CD8-positive, alpha-beta memory T cell (primary cell): ENCODE results near the gene ZNF136. TPM values are rescaled to one million over a fixed set of nuclear protein-coding genes. Genes with fewer than 3 reads are reported as not detected.

Source experiments
- CTCF ChIA-PET: fragments of 350-600 bp; sonication (Branson Sonifier 250); formaldehyde crosslinking; loops from one replicate; lab custom pipeline; 2021; ENCODE audit warnings: antibody characterized with exemption; lab: Charles Lee
- POLR2A ChIA-PET: fragments of 350-600 bp; sonication (Branson Sonifier 250); formaldehyde crosslinking; loops from one replicate; lab custom pipeline; 2021; ENCODE audit warnings: antibody characterized with exemption; lab: Charles Lee
- DNase-seq, 5 donors: peaks; one replicate each; pipeline versions ENCODE4 v3.0.0 to v3.0.0-alpha.2; 2020 to 2022; ENCODE audit warnings: mixed read lengths in 1 of 5
- H3K27ac ChIP-seq: one replicate; pipeline ENCODE4 v1.7.0; 2013; ENCODE audit warnings: low read depth, mild to moderate bottlenecking, low read length, moderate library complexity
- H3K27me3 ChIP-seq: 2 replicates; pipeline ENCODE4 v1.7.0; 2013; ENCODE audit warnings: low read length, mild to moderate bottlenecking; ENCODE audit not compliant: insufficient read depth, poor library complexity, severe bottlenecking
- H3K36me3 ChIP-seq: 2 replicates; pipeline ENCODE4 v1.7.0; 2013; ENCODE audit warnings: mild to moderate bottlenecking, low read length, moderate library complexity; ENCODE audit not compliant: insufficient read depth
- H3K4me1 ChIP-seq: 2 replicates; pipeline ENCODE4 v1.7.0; 2013; ENCODE audit warnings: mild to moderate bottlenecking, low read length, moderate library complexity; ENCODE audit not compliant: insufficient read depth
- H3K4me3 ChIP-seq: 2 replicates; pipeline ENCODE4 v1.7.0; 2013; ENCODE audit warnings: mild to moderate bottlenecking, low read length
- H3K9me3 ChIP-seq: 2 replicates; pipeline ENCODE4 v1.7.0; 2013; ENCODE audit warnings: mild to moderate bottlenecking, low read length
- H3K27ac Mint-ChIP-seq, 8 donors: one replicate each; pipeline ENCODE4 v1.8.0; 2020 to 2021; ENCODE audit warnings: mixed read lengths in 8 of 8, mild to moderate bottlenecking in 6 of 8, inconsistent platforms in 3 of 8, moderate library complexity in 3 of 8
- H3K27me3 Mint-ChIP-seq, 2 donors: one replicate each; pipeline ENCODE4 v1.8.0; 2020 to 2021; ENCODE audit warnings: mixed read lengths in 2 of 2, mild to moderate bottlenecking in 1 of 2, moderate library complexity in 1 of 2
- H3K36me3 Mint-ChIP-seq, 3 donors: one replicate each; pipeline ENCODE4 v1.8.0; 2020 to 2021; ENCODE audit warnings: mixed read lengths in 3 of 3, inconsistent platforms in 1 of 3, mild to moderate bottlenecking in 1 of 3
- H3K4me1 Mint-ChIP-seq, 3 donors: one replicate each; pipeline ENCODE4 v1.8.0; 2020 to 2021; ENCODE audit warnings: mixed read lengths in 3 of 3, inconsistent platforms in 1 of 3, mild to moderate bottlenecking in 1 of 3
- H3K4me3 Mint-ChIP-seq, 7 donors: one replicate each; pipeline ENCODE4 v1.8.0; 2020 to 2021; ENCODE audit warnings: mixed read lengths in 7 of 7, mild to moderate bottlenecking in 6 of 7, moderate library complexity in 4 of 7, inconsistent platforms in 2 of 7
- H3K9me3 Mint-ChIP-seq, 5 donors: one replicate each; pipeline ENCODE4 v1.8.0; 2020 to 2022; ENCODE audit warnings: mixed read lengths in 5 of 5, mild to moderate bottlenecking in 3 of 5, moderate library complexity in 2 of 5, inconsistent platforms in 1 of 5
- polyA plus RNA-seq: library from polyadenylated mRNA; unstranded; fragments of 300-500 nt; fragmentation: Illumina TruSeq; gene quantifications from one replicate; pipeline ENCODE4 v1.2.3, GENCODE V29; 2021
- total RNA-seq, 2 experiments: library from RNA; stranded (reverse); gene quantifications; one replicate each; pipeline ENCODE4 v1.2.3, GENCODE V29; 2021

Gene ZNF136
- total and polyA plus RNA-seq, 3 experiments from 2014 or later = 13.0 to 17.4 (median 16.0) TPM

GRCh38 chr19:12139885-12140544 is 22.9 kb upstream of the ZNF136 start, which contains the start of gene ZNF20:
Gene ZNF20 (minus strand): TSS chr19:12140350. CDS start chr19:12140182, 168 bp downstream.
- H3K36me3 Mint-ChIP-seq = peaks cover 10 to 23% (median 21%) of the 10 kb centered on the region in 3 donors
- peak within 1 kb of the TSS; percentile 83 to 94 (median 89) for H3K4me3 Mint-ChIP-seq
- Histone ChIP-seq H3K4me3 (peak within 1 kb of the TSS; percentile 67), H3K4me1 (peaks cover 22% of the 10 kb centered on the region), H3K27ac (peak within 1 kb of the TSS; percentile 48), H3K36me3 (peaks cover 6% of the 10 kb centered on the region), H3K9me3 (no peaks in the 10 kb centered on the region), H3K27me3 (no peaks in the 10 kb centered on the region)
- CTCF ChIA-PET = interaction anchor here (0.9 to 5.4 kb wide), 18 partner anchors 15 to 342 kb away, joined by 3 to 43 read pairs (median 7); partner anchors contain the start of genes ZNF136, ZNF491, ZNF700 and ZNF763
- H3K9me3 Mint-ChIP-seq = peaks cover 0 to 16% (median 5%) of the 10 kb centered on the region in 5 donors
- peak within 1 kb of the TSS; percentile 57 to 95 (median 83) for H3K27ac Mint-ChIP-seq
- POLR2A ChIA-PET = interaction anchor here (0.9 kb wide), 1 partner anchor 342 kb away, joined by 4 read pairs; no protein-coding TSS in a partner anchor
- DNase-seq = peak; percentile 79 to 91 (median 86)
- H3K4me1 Mint-ChIP-seq = peaks cover 33 to 41% (median 40%) of the 10 kb centered on the region in 3 donors
- no peaks in the 10 kb centered on the region for H3K27me3 Mint-ChIP-seq

DNA sequence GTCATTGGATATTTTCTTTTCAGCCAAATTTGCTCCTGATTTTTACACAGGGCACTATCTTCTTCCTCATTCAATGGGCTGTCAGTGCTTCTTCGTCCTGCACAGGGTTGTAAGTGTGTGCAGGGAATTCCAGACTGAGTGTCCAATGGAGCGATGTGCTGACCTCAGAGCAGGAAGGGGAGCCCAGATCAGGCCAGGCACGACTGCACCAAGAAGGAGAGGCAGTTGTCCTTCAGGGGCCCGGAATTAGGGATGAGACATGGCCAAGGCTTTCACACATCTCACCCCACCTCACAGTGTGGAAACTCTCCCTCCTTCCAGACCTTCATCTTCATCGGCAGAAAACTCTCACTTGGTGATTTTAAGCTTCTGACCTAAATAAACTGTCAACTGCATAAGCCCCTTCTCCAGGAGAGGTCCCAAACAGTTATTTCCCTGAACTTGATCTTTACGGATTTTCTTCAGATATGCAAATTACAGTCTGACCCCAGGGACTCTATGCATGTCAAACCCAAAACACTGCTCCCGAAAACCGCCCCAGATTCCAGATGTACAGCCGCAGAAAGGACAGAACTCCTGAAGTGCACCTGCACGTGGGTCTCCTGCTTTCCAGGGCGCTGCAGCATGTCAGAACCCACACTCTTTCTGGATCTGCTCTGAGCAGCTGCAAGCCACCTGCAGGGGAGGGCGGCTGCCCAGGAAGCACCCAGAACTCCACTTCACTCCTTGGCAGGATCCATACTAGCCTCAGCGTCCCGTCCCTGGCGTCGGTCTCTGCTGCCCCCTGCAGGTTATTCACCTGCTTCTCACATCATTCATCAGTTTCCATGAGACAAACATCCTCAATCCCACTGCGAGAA is 22.1 kb upstream of the ZNF136 start:
- ChIA-PET POLR2A (interaction anchor here (0.9 kb wide), 1 partner anchor 343 kb away, joined by 4 read pairs; no protein-coding TSS in a partner anchor), CTCF (interaction anchor here (0.9 to 5.4 kb wide), 22 partner anchors 16 to 343 kb away, joined by 3 to 43 read pairs (median 6); partner anchors contain the start of genes ZNF136, ZNF439, ZNF491 and ZNF563)
- H3K9me3 Mint-ChIP-seq = peaks cover 7 to 18% (median 9%) of the 10 kb centered on the region in 5 donors
- H3K27ac ChIP-seq = peak overlapping the region; percentile 48
- peaks cover 2% of the 10 kb centered on the region for H3K36me3 ChIP-seq
- H3K36me3 Mint-ChIP-seq = peaks cover 9 to 23% (median 22%) of the 10 kb centered on the region in 3 donors
- H3K4me3 ChIP-seq = peak overlapping the region; percentile 67
- DNase-seq = peak; percentile 73 to 89 (median 80)
- H3K27me3 Mint-ChIP-seq = no peaks in the 10 kb centered on the region
- H3K4me1 ChIP-seq = peaks cover 22% of the 10 kb centered on the region
- H3K9me3 ChIP-seq = peaks cover 5% of the 10 kb centered on the region
- peaks cover 33 to 41% (median 40%) of the 10 kb centered on the region in 3 donors for H3K4me1 Mint-ChIP-seq
- peak overlapping the region; percentile 1 to 92 (median 76) for H3K27ac Mint-ChIP-seq
- H3K4me3 Mint-ChIP-seq = peak overlapping the region; percentile 83 to 94 (median 89)
- H3K27me3 ChIP-seq = no peaks in the 10 kb centered on the region

GRCh38 chr19:12141405-12141736 is 21.5 kb upstream of the ZNF136 start:
- no peaks in the 10 kb centered on the region for H3K27me3 Mint-ChIP-seq
- peaks cover 10 to 21% (median 11%) of the 10 kb centered on the region in 5 donors for H3K9me3 Mint-ChIP-seq
- Histone ChIP-seq H3K27ac (no peak overlapping the region), H3K36me3 (peaks cover 8% of the 10 kb centered on the region), H3K4me1 (peaks cover 22% of the 10 kb centered on the region), H3K4me3 (peak overlapping the region; percentile 67), H3K27me3 (no peaks in the 10 kb centered on the region), H3K9me3 (peaks cover 5% of the 10 kb centered on the region)
- ChIA-PET POLR2A (no interaction called here), CTCF (interaction anchor here (0.7 to 5.4 kb wide), 18 partner anchors 17 to 343 kb away, joined by 3 to 43 read pairs (median 6); partner anchors contain the start of genes ZNF136, ZNF439, ZNF491 and ZNF563)
- peak overlapping the region; percentile 83 to 94 (median 89) for H3K4me3 Mint-ChIP-seq
- peaks cover 14 to 27% (median 25%) of the 10 kb centered on the region in 3 donors for H3K36me3 Mint-ChIP-seq
- H3K4me1 Mint-ChIP-seq = peaks cover 33 to 41% (median 40%) of the 10 kb centered on the region in 3 donors
- DNase-seq = no peak
- peak overlapping the region in 2 of 8 donors; percentile 57 to 61 for H3K27ac Mint-ChIP-seq

GRCh38 chr19:12145348-12145747 is 17.5 kb upstream of the ZNF136 start:
- H3K4me1 Mint-ChIP-seq = peaks cover 10 to 15% (median 11%) of the 10 kb centered on the region in 3 donors

DNA sequence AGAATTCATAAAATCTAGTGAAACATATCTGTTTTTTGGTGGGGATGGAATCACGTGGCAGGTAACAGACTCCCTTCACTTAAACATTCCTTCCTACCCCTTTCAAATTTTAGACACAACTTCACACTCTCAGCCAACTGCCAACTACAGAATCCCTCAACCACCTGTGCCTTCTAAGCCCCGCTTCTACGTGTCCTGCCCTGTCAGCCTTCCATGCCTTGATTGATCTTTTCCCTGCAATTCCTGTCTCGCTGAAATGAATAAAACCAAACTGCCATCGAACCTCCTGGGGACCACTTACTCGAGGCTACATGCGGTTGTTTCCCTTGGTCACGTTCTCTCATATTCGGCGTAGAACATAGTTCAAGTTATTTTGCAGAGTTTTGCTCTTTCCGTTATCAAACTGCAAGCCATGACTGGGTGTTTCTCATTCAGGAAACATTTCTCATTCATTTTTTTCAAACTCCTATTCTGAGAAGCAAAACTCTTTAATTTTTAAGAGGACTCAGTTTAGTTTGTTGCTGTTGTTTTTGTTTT is 7.5 kb upstream of the ZNF136 start:
- peak overlapping the region; percentile 82 to 93 (median 86) for H3K4me3 Mint-ChIP-seq
- DNase-seq = no peak
- peak overlapping the region in 5 of 8 donors; percentile 0 to 72 (median 17) for H3K27ac Mint-ChIP-seq
- POLR2A ChIA-PET = no interaction called here
- H3K27ac ChIP-seq = no peak overlapping the region
- H3K9me3 ChIP-seq = no peaks in the 10 kb centered on the region
- H3K36me3 Mint-ChIP-seq = peaks cover 0 to 5% (median 4%) of the 10 kb centered on the region in 3 donors
- CTCF ChIA-PET = no interaction called here
- peak overlapping the region; percentile 72 for H3K4me3 ChIP-seq
- H3K9me3 Mint-ChIP-seq = no peaks in the 10 kb centered on the region
- no peaks in the 10 kb centered on the region for H3K27me3 ChIP-seq
- H3K36me3 ChIP-seq = no peaks in the 10 kb centered on the region
- peaks cover 4 to 9% of the 10 kb centered on the region in 2 donors for H3K27me3 Mint-ChIP-seq
- H3K4me1 ChIP-seq = peaks cover 4% of the 10 kb centered on the region
- peaks cover 16 to 21% (median 18%) of the 10 kb centered on the region in 3 donors for H3K4me1 Mint-ChIP-seq

More at GRCh38 chr19:12145348-12145747, 17.5 kb upstream of the ZNF136 start:
- no peak for DNase-seq
- no peak overlapping the region for H3K4me3 Mint-ChIP-seq
- H3K27me3 Mint-ChIP-seq = peaks cover 0 to 3% of the 10 kb centered on the region in 2 donors
- Histone ChIP-seq H3K27me3 (no peaks in the 10 kb centered on the region), H3K4me1 (peaks cover 12% of the 10 kb centered on the region), H3K27ac (no peak overlapping the region), H3K4me3 (no peak overlapping the region), H3K9me3 (peaks cover 5% of the 10 kb centered on the region), H3K36me3 (peaks cover 8% of the 10 kb centered on the region)
- no peak overlapping the region for H3K27ac Mint-ChIP-seq
- POLR2A ChIA-PET = no interaction called here
- peaks cover 18 to 27% (median 26%) of the 10 kb centered on the region in 3 donors for H3K36me3 Mint-ChIP-seq
- CTCF ChIA-PET = interaction anchor here (1.0 kb wide), 1 partner anchor 86 kb away, joined by 3 read pairs; no protein-coding TSS in a partner anchor
- peaks cover 7 to 20% (median 18%) of the 10 kb centered on the region in 5 donors for H3K9me3 Mint-ChIP-seq

GRCh38 chr19:12156223-12157058 is 6.5 kb upstream of the ZNF136 start, which contains the start of gene ZNF625:
Gene ZNF625 (minus strand): TSS chr19:12156734. CDS start chr19:12156558, 176 bp downstream.
- H3K36me3 Mint-ChIP-seq = peaks cover 0 to 4% (median 2%) of the 10 kb centered on the region in 3 donors
- H3K36me3 ChIP-seq = no peaks in the 10 kb centered on the region
- peaks cover 16 to 21% (median 18%) of the 10 kb centered on the region in 3 donors for H3K4me1 Mint-ChIP-seq
- H3K4me1 ChIP-seq = peaks cover 4% of the 10 kb centered on the region
- peak within 1 kb of the TSS; percentile 72 for H3K4me3 ChIP-seq
- no peaks in the 10 kb centered on the region for H3K9me3 ChIP-seq
- ChIA-PET POLR2A (no interaction called here), CTCF (interaction anchor here (1.4 kb wide), 1 partner anchor 97 kb away, joined by 3 read pairs; no protein-coding TSS in a partner anchor)
- H3K27me3 ChIP-seq = no peaks in the 10 kb centered on the region
- H3K27me3 Mint-ChIP-seq = peaks cover 4 to 9% of the 10 kb centered on the region in 2 donors
- peak in 2 of 5 donors; percentile 4 to 47 for DNase-seq
- H3K9me3 Mint-ChIP-seq = no peaks in the 10 kb centered on the region
- H3K27ac ChIP-seq = peak within 1 kb of the TSS; percentile 16
- H3K4me3 Mint-ChIP-seq = peak within 1 kb of the TSS; percentile 84 to 93 (median 86)
- H3K27ac Mint-ChIP-seq = peak within 1 kb of the TSS in 5 of 8 donors; percentile 68 to 84 (median 74)
